GM10266 (cell line): ENCODE data around the gene ALDH1L1.

Source experiments
- DNase-seq: peaks from one replicate; pipeline ENCODE4 v3.0.0; 2012; ENCODE audit errors: extremely low spot score
- TF ChIP-seq, protein P1 (sequence below): IDR thresholded peaks from 2 replicates; pipeline ENCODE4 v1.5.1; 2012; ENCODE audit warnings: mild to moderate bottlenecking, low read depth; ENCODE audit not compliant: control insufficient read depth, insufficient read depth; ENCODE audit errors: missing control alignments

ALDH1L1 gene

DNA sequence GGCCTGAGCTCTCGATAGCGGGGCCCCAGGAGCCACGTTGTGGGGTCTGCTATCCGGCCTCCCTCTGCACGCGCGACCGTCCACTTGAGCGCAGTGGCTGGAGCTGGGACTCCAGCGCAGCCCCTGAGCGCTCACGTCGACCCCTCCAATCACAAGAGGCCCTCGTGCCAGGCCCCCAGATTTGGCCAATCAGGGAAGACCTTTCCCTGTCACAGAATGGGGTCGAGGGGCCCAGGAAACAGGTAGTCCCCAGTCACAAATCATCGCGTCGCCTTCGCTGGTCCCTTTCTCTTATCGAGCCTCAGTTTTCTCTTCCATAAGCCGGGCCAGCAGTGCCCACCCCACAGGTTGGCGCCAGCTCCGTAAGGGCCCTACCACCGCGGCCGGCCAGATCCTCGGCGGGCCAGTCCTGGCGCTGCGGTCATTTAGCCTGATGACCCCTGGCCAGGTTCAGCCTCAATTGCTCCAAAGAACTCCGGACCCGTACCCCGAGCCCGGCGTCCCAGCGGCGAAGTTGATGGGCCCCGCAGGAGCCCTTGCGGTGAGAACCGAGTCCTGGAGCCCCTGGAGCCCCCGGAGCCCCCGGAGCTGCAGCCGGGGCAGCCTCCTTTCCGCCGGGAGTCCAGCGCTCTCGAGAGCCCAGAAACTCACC lies 435 bp downstream of the ALDH1L1 start:
- TF ChIP-seq, protein P1, sequence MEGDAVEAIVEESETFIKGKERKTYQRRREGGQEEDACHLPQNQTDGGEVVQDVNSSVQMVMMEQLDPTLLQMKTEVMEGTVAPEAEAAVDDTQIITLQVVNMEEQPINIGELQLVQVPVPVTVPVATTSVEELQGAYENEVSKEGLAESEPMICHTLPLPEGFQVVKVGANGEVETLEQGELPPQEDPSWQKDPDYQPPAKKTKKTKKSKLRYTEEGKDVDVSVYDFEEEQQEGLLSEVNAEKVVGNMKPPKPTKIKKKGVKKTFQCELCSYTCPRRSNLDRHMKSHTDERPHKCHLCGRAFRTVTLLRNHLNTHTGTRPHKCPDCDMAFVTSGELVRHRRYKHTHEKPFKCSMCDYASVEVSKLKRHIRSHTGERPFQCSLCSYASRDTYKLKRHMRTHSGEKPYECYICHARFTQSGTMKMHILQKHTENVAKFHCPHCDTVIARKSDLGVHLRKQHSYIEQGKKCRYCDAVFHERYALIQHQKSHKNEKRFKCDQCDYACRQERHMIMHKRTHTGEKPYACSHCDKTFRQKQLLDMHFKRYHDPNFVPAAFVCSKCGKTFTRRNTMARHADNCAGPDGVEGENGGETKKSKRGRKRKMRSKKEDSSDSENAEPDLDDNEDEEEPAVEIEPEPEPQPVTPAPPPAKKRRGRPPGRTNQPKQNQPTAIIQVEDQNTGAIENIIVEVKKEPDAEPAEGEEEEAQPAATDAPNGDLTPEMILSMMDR, result no peak

DNA sequence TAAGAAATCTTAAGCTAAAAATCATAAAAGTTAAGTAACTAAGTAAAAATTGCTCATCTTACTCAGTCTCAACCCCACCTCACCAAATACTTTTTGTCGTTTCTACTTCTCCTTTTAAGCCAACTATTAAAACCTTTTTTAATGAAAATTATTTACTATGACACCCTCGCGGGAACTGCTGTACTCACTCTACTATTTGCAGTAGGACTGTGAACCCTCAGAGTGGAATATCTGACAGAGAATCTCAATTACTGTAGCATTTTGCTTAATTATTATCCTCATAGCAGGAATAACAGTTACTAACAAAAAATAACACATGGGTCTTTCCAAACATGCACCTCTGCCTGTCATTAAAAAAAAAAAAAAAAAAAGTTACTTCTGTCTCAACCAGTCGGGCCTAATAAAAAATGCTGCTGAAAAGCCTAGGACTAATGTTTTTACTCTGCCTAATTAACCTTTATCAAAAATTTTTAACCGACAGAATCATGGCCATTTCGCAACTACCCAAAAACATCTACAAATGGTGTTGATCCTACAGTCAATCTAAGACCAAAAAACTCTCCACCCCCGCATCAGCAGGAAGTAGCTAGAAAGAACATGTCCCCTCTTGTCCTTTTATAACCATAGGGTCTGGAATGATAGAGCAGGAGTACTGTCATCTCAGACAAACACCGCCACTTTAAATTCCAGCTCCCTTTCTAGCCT lies 10.2 kb downstream of the ALDH1L1 start:
- TF ChIP-seq, protein P1, result no peak

More for the DNA sequence above, 435 bp downstream of the ALDH1L1 start:
- DNase-seq, result no peak

DNA sequence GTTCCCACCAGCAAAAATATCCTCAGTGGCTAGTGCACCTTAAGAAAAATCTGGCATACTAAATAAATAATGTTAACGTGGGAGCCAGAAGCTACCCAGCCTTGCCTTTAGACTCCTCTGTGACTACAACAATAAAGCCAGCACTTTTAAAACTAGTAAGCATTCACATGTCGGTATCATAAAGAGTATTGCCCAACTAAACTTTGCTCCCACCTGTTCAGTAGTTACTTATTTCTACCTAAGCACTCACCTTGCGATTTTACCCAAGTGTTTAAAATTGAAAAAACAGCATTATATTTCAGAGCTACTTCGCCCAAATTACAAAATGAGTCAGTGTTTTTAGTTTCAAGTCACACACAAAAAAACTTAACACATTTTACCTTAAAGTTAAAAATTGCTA lies 12.8 kb downstream of the ALDH1L1 start:
- TF ChIP-seq, protein P1, result no peak
- DNase-seq, result no peak

More for the DNA sequence above, 10.2 kb downstream of the ALDH1L1 start:
- DNase-seq, result no peak

DNA sequence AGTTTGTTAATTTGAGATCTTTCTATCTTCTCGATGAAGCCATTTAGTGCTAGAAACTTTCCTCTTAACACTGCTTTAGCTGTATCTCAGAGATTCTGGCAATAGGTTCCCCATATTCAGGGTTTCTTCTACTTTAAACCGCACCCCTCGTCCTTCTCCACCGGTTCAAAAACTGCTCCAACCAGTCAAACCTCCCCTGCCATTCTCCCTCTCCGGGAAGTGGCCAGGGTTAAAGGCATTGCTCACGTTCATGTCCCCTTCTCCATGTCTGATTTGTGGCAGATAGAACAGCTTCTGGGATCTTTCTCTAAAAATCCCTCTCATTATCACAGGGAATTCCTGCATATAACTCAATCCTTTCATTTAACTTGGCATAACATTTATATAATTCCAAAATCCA lies 14.4 kb downstream of the ALDH1L1 start:
- TF ChIP-seq, protein P1, result no peak
- DNase-seq, result no peak

DNA sequence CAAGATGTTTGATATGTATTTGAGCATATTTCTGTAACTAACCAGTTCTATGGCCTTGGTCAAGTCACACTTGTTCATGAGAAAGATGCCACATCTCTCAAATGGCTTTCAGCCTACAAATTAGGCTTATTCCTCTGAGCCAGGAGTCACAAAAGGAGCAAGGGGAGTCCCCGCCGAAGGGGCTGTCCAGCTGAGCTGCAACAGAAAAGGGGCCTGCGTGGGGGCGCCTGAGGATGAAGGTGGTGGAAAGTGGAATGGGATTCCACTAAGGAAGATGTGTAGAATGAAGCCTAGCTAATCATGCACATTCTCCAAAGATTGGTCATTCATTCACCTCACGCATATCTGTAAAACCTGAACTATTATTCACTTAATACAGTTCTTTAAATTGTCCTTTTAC lies 19.1 kb downstream of the ALDH1L1 start:
- no peak for DNase-seq
- TF ChIP-seq, protein P1, result no peak

DNA sequence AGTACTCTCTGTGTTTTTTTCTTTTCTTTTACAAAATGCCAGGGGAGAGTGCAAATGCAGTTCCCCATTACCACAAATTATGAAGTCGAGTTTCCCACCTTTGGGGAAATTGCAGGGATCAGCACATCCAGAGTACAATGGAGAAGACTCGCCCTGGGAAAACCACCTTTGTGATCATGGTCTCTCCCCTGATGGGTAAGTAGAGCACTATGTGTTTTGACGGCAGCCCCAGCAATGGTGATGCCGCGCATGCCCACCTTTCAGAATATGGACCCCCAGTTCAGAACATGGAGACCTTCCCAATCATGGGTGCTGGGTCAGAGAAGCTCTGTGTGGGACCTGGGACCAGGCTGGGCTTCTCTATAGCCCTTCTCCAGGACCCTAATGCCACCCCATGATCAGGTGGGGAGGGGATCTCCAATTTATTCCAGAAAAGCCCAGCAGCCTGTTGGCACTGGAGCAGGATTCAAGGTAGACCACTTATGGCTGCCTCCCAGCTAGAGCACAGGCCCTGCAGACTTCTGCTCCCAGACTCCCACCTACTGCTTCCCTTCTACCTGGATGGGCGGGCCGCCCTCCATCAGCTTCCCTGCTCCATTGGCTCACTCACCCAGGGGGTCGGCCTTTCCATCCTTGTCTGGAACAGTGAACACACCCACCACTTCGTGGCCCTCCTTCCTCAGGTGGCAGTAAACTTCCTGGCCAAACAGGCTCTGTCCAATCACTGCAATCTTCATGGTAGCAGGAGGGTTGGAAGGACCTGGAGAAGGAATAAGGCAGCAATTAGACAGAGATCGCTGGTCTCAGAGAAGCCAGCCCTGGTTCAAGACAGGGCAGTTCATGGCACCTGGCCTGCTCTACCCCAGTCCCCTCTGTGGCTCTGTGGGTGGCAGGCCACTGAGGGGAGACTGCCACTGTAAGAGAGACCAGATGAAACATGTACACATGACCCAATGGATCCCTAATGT lies 19.9 kb downstream of the ALDH1L1 start:
- no peak for DNase-seq
- TF ChIP-seq, protein P1, result no peak

DNA sequence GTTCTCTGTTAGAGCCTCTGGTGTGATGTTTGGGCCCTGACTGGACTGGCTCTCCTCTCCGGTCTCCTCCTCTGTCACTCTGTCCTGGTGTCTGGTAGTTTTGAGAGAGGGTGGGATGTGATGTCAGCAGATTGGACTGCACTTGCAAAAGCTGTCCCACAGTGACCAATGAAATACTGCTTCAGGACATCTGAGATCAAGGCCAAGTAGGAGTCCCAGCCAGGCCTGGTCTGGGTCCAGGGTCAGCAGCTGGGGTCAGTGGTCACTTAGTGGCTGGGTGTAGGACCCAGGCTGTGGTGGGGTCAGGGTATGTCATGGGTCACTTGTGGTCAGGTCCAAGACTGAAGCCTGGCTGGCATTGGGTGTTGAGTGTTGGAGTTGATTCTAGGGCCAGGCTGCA lies 20.9 kb downstream of the ALDH1L1 start:
- TF ChIP-seq, protein P1, result no peak
- no peak for DNase-seq
